ENCODE results near the gene VOPP1. TPM values are rescaled to one million over a fixed set of nuclear protein-coding genes. Genes with fewer than 3 reads are reported as not detected.

The VOPP1 gene
- total and polyA plus RNA-seq, 2 of the 13 experiments (the other 11 are each of a cell fraction or from before 2014, with no cell fraction given), result 21.8 to 55.3 TPM

GRCh38 chr7:55486192-55486590, 86.1 kb downstream of the VOPP1 start:
- H3K4me1 ChIP-seq (ENCODE audit: insufficient read depth, low read length), result no peaks in the 10 kb centered on the region
- FAIRE-seq (no peak), ATAC-seq (no peak), DNase-seq (ENCODE audit: low spot score) (no peak)
- 86% methylated on average over 5 of the region's 5 CpGs for WGBS (ENCODE audit: low lambda C conversion rate)
- no peaks in the 10 kb centered on the region for H3K27me3 ChIP-seq (ENCODE audit: control insufficient read depth in 1 of 2, insufficient read depth in 2 of 2, low read length in 2 of 2)
- ChIA-PET POLR2A (no interaction called here), CTCF (ENCODE audit: low intra/inter-chr PET ratio, low total read pairs) (no interaction called here)
- BruUV-seq (replicated peaks), result no TSS peak
- H3K27ac ChIP-seq (ENCODE audit: extremely low read length, insufficient read depth, low read length), result no peak overlapping the region
- intact Hi-C loops (cut with micrococcal nuclease; ENCODE audit: unreplicated experiment), result no loop called here
- no peak overlapping the region for H2AFZ ChIP-seq (ENCODE audit: low read length)
- TF ChIP-seq ZNF850 (CRISPR knock-in tag; conservative IDR thresholded peaks at IDR 0.05), result no peak
- TF ChIP-seq ZNF430 (CRISPR knock-in tag; IDR thresholded peaks at IDR 0.05), result no peak
- TF ChIP-seq ZNF607 (CRISPR knock-in tag; IDR thresholded peaks at IDR 0.05; ENCODE audit: borderline replicate concordance), result no peak
- no peak for TF ChIP-seq RORA (CRISPR knock-in tag; IDR thresholded peaks at IDR 0.05)
- no peak for TF ChIP-seq SSRP1 (CRISPR knock-in tag; IDR thresholded peaks at IDR 0.05)
- no peak for TF ChIP-seq ZBTB7A (CRISPR knock-in tag; IDR thresholded peaks at IDR 0.05)
- no peak for TF ChIP-seq RFX1 (IDR thresholded peaks at IDR 0.05)
- no peak for TF ChIP-seq ARID2 (CRISPR knock-in tag; IDR thresholded peaks at IDR 0.05; ENCODE audit: borderline replicate concordance)
- TF ChIP-seq FOXP1 (IDR thresholded peaks at IDR 0.05), result no peak
- no peak for TF ChIP-seq FOXP1 (CRISPR knock-in tag; IDR thresholded peaks at IDR 0.05)
- TF ChIP-seq ZNF543 (CRISPR knock-in tag; IDR thresholded peaks at IDR 0.05), result no peak
- TF ChIP-seq TBX2 (CRISPR knock-in tag; IDR thresholded peaks at IDR 0.05; ENCODE audit: borderline replicate concordance), result no peak
- no peak for TF ChIP-seq UBTF (CRISPR knock-in tag; IDR thresholded peaks at IDR 0.05)
- no peak overlapping the region for H3K9ac ChIP-seq (ENCODE audit: insufficient read depth, low read depth, low read length)
- in situ Hi-C loops (cut with HindIII; ENCODE audit: extremely low pct_ligation_motif_present, low pct_unique_long_range_greater_than_20kb), result no loop called here
- no peak overlapping the region for H3K4me2 ChIP-seq (ENCODE audit: low read depth, low read length)
- no peaks in the 10 kb centered on the region for H3K9me3 ChIP-seq (ENCODE audit: low read length)
- H3K4me3 ChIP-seq (replicated peaks in 1 of 3; ENCODE audit: insufficient read depth in 1 of 3, low read depth in 2 of 3, low read length in 3 of 3), result no peak overlapping the region
- H3K79me2 ChIP-seq (ENCODE audit: insufficient read depth, low read length), result no peaks in the 10 kb centered on the region
- H3K36me3 ChIP-seq (replicated peaks in 1 of 2; ENCODE audit: control insufficient read depth in 1 of 2, insufficient read depth in 2 of 2, low read length in 2 of 2), result peaks cover 13 to 42% of the 10 kb centered on the region in 2 experiments
- H4K20me1 ChIP-seq (ENCODE audit: insufficient read depth, low read length), result no peaks in the 10 kb centered on the region

Measured in HepG2 (cell line).